ENCODE measurements around the gene ADAMTS13. TPM values are rescaled to one million over a fixed set of nuclear protein-coding genes. Genes with fewer than 3 reads are reported as not detected.

Gene ADAMTS13
- total RNA-seq, 1 donor from 2014 or later, result 1.2 TPM

DNA sequence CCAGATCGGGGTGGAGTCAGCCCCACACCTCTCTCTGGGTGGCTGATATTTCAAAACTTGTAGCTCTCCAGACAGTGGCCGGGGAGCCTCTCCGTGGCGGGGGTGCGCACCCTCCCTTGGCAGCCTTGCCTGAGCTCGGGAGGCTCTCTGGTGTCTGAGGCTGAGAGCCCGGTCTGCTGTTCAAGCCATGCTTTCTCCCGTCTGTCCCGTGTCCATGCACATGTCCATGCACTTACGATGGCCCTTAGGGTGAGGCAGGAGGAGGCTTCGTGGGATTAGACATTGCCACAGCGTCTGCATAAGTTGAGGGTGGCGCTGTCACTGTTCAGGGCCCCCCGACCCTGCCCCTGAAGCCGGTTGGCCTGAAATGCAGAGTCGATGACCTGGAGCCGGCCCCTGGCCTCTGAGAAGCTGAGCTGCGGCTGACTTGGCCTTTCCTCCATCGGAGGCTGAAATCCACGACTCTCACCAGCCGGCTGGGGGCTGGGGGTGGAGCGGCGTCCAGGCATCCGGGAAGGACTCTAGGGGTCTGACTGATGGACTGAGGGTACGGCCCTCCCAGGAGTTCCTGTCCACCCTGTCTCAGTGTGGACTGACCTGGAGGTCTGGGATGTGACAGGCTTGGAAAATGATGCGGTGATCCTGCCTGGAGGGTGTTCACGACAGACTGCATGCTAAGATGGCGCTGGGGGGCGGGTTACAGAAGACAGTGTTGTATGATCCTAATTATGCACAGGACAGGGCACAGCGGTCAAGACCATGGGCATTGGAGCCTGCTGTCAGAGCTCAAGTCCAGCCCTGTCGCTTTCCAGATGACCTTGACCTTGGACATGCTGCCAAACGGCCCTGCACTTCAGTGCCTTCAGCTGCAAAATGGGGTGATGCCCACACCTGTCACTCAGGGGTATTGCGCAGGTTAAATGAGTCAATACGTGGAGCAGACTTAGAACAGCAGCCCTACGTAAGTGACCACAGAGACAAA lies 75.0 kb downstream of the ADAMTS13 start:
- Mint-ChIP-seq H3K36me3 (ENCODE audit: low read depth) (no peaks in the 10 kb centered on the region), H3K4me3 (no peak overlapping the region), H3K27ac (no peak overlapping the region), H3K9me3 (peaks cover 21% of the 10 kb centered on the region), H3K27me3 (ENCODE audit: insufficient read depth) (no peaks in the 10 kb centered on the region), H3K4me1 (ENCODE audit: low read depth) (no peaks in the 10 kb centered on the region)
- no peak for DNase-seq (ENCODE audit: low spot score)
- intact Hi-C loops (cut with micrococcal nuclease), result no loop called here

DNA sequence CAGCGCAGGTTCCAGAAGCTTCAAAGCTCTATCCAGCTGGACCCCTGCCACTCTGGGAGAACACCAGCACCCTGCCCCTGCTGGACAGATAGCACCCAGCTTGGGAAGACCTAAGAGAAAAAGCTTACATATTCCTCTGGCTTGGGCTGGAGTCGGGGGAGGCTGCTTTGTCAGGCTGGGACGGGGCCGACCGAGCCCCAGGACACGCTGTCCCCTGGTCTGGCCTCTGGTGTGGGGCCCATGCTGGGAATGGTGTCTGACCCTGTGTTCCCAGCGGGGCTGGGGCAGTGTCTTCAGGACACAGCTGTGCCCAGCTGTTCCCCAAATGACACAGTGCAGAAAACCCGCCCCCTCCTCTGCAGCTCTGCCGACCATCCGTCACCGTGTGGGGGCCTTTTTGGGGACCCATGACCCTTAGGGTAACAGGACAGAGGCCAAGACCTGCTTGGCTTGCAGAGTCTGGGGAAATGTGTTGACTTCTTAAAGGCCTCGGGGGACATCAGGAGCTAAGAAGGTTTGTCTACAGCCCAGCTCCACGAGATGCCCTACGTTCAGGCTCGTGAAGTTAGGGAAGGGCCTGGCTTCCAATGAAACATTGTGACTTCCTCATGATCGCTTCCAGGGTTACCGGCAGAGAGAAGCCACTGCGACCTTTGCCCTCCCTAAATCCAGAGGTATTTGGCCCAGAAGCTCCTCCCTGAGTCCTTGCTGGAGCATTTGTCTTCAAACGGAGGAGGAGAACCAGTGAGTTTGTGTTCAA lies 77.1 kb downstream of the ADAMTS13 start:
- DNase-seq (ENCODE audit: low spot score), result no peak
- H3K9me3 Mint-ChIP-seq, result peaks cover 30% of the 10 kb centered on the region
- H3K27me3 Mint-ChIP-seq (ENCODE audit: insufficient read depth), result no peaks in the 10 kb centered on the region

DNA sequence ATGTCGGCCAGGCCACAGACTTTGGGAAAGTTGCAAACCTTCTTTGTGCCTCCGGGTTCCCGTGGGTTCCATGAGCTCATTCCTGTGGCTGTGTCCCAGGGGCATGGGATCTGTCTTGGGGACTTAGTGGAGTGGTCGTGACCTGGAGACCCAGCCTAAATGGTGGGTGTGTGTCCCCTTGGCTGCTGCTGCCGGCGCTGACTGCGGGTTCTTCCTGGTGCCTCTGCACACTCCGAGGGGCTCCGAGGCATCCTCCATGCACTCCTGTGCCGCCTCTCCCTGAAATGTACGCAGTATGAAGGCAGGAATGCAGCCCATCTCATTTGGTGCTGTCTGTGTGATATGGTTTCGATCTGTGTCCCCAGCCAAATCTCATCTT lies 77.7 kb downstream of the ADAMTS13 start:
- Mint-ChIP-seq H3K9me3 (peaks cover 30% of the 10 kb centered on the region), H3K4me3 (no peak overlapping the region), H3K27ac (no peak overlapping the region), H3K4me1 (ENCODE audit: low read depth) (no peaks in the 10 kb centered on the region), H3K36me3 (ENCODE audit: low read depth) (no peaks in the 10 kb centered on the region), H3K27me3 (ENCODE audit: insufficient read depth) (no peaks in the 10 kb centered on the region)
- intact Hi-C loops (cut with micrococcal nuclease), result no loop called here
- no peak for DNase-seq (ENCODE audit: low spot score)

More for the DNA sequence above, 77.1 kb downstream of the ADAMTS13 start:
- Mint-ChIP-seq H3K36me3 (ENCODE audit: low read depth) (no peaks in the 10 kb centered on the region), H3K4me1 (ENCODE audit: low read depth) (no peaks in the 10 kb centered on the region), H3K27ac (no peak overlapping the region), H3K4me3 (no peak overlapping the region)
- intact Hi-C loops (cut with micrococcal nuclease), result no loop called here

DNA sequence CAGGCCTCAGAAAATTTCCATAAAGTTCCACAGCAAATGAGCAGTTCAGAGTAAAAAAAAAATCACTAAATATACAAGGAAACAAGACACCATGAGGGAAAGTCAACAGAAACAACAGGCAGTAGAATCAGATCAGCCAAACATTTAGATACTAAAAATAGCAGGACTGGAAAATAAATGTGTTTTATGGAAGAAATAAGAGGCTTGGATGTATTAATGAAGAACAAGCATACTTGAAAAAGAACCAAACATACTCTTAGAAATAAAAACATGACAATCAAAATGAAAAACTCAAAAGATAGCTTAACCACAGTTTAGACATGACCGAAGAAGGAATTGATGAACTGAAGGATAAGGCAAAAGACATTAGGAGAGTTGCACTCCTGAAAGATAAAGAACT lies 79.9 kb downstream of the ADAMTS13 start:
- H3K4me3 Mint-ChIP-seq, result no peak overlapping the region
- no peaks in the 10 kb centered on the region for H3K4me1 Mint-ChIP-seq (ENCODE audit: low read depth)
- H3K27ac Mint-ChIP-seq, result no peak overlapping the region
- intact Hi-C loops (cut with micrococcal nuclease), result no loop called here
- no peaks in the 10 kb centered on the region for H3K27me3 Mint-ChIP-seq (ENCODE audit: insufficient read depth)
- peaks cover 30% of the 10 kb centered on the region for H3K9me3 Mint-ChIP-seq
- DNase-seq (ENCODE audit: low spot score), result no peak
- no peaks in the 10 kb centered on the region for H3K36me3 Mint-ChIP-seq (ENCODE audit: low read depth)

DNA sequence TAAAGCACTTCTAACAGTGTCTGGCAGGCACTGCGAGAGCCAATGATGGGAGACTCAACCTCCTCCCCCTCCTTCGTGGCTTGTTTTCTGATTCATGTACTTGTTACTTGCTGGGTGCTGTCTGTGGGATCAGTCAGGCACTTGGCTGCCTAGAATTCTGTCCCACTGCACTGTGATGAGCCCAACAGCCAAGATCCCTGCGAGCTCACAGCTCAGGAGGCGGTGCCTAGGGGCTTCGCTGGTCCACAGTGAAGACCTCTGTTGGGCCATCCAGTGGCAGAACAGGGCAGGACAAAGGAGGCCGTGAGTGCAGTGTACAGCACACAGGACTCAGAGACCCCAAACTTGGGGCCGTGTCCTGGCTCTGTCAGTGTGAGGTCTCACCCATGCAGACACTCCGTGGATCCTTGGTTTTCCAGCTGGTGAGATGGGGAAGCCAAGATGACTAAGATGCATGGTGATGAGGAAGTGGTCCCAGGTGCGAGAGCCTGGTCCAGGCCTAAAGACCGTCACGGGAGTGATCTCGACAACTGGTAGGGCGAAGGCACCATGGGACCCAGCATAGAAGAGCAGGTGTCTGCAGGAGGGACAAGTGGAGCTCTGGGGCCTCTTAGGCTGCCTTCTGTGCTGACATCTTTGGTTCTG lies 83.1 kb downstream of the ADAMTS13 start:
- Mint-ChIP-seq H3K4me1 (ENCODE audit: low read depth) (peaks cover 6% of the 10 kb centered on the region), H3K36me3 (ENCODE audit: low read depth) (no peaks in the 10 kb centered on the region), H3K27ac (no peak overlapping the region), H3K27me3 (ENCODE audit: insufficient read depth) (no peaks in the 10 kb centered on the region), H3K9me3 (peaks cover 26% of the 10 kb centered on the region), H3K4me3 (no peak overlapping the region)
- intact Hi-C loops (cut with micrococcal nuclease), result no loop called here
- no peak for DNase-seq (ENCODE audit: low spot score)

DNA sequence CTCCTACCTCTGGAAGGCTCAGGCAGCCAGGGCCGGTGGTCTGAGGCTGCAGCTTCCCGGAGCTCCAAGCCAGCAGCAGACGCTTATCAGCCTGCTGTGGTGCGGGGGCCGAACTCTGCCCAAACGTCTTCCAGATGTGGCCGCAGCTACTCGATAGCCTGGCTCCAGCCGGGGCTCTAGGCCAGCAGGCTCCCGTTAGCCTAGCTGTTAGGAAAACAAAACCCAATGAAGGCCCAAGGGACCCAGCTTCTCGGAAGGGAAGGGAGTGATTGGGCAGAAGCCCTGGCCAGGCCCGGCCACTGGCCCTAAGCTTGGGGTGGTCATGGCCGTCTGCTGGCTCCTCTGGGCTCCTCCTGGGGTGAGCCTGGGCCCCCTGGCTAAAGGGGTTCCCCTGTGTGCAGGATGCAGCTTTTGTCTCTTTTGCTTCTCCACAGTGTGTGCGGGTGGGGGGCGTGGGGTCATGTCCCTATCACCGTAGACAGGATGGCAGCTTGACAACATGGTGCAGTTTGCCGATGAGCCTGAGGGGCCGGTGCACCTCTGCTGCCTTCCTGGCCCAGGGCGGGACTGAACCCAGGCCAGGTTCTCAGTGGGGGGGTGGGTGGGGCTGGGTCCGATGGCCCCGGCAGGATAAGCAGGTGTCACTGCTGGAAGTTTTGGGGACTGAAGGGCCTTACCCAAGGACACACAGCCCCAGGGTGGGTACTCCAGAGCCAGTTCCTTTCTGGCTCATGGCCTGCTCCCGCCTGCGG lies 83.9 kb downstream of the ADAMTS13 start:
- Mint-ChIP-seq H3K4me3 (no peak overlapping the region), H3K36me3 (ENCODE audit: low read depth) (no peaks in the 10 kb centered on the region), H3K4me1 (ENCODE audit: low read depth) (peaks cover 6% of the 10 kb centered on the region), H3K27ac (no peak overlapping the region), H3K27me3 (ENCODE audit: insufficient read depth) (no peaks in the 10 kb centered on the region), H3K9me3 (peaks cover 20% of the 10 kb centered on the region)
- no peak for DNase-seq (ENCODE audit: low spot score)
- intact Hi-C loops (cut with micrococcal nuclease), result no loop called here

DNA sequence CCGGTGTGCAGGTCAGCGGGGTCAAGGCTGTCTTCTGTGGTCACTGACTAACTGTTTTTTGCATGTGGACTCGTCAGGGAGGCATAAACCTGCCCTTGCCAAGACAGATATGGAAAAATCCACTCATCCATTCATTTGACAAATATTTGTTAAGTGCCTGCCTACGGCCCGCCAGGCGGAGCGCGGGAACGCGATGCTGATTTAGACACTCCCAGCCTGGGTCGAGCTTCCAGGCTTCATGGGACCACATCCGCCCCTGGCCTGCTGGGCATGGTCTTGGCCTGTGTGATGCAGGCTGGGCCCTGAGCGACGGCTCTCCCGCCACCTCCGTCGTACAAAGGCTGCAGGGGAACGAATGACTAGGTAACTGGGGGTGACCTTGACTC lies 84.5 kb downstream of the ADAMTS13 start:
- intact Hi-C loops (cut with micrococcal nuclease), result no loop called here
- no peaks in the 10 kb centered on the region for H3K27me3 Mint-ChIP-seq (ENCODE audit: insufficient read depth)

DNA sequence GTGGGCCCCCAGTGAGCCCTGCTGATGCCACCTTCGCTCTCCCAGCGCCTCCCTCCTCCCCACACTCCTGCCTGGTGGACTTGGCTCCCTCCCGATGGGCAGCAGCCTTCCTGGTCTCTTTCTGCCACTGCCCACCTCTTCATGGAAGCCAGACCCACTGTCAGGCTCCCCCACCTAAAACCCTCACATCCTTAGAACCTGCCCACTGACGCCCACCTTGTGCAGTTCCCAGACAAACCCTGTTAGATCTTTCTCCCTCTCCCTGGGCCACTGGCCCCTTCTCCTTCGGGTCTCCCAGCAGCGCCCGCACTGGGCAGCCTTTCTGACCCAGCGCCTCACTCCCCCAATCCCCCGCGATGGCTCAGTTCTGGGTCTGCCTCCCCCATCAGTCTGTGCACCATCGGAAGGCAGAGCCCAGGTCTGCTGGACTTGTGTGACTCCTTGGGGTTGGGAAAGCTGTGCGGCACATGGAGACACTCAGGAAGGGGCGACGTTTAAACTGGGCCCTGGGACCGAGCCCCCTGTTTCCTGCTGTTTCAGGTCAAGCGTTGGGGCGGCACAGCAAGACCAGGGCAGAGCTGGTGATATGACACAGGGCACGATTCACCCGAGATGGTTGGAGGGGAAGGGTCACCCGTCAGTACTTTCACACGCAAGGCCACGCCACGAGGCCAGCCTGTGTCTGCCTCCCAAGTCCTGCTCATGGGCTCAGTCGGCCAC lies 85.2 kb downstream of the ADAMTS13 start:
- peaks cover 6% of the 10 kb centered on the region for H3K4me1 Mint-ChIP-seq (ENCODE audit: low read depth)
- H3K4me3 Mint-ChIP-seq, result no peak overlapping the region
- H3K36me3 Mint-ChIP-seq (ENCODE audit: low read depth), result no peaks in the 10 kb centered on the region
- H3K9me3 Mint-ChIP-seq, result peaks cover 7% of the 10 kb centered on the region
- H3K27ac Mint-ChIP-seq, result no peak overlapping the region
- no peak for DNase-seq (ENCODE audit: low spot score)
- H3K27me3 Mint-ChIP-seq (ENCODE audit: insufficient read depth), result no peaks in the 10 kb centered on the region
- intact Hi-C loops (cut with micrococcal nuclease), result no loop called here

More for the DNA sequence above, 84.5 kb downstream of the ADAMTS13 start:
- Mint-ChIP-seq H3K36me3 (ENCODE audit: low read depth) (no peaks in the 10 kb centered on the region), H3K9me3 (peaks cover 15% of the 10 kb centered on the region), H3K4me1 (ENCODE audit: low read depth) (peaks cover 6% of the 10 kb centered on the region), H3K4me3 (no peak overlapping the region), H3K27ac (no peak overlapping the region)
- DNase-seq (ENCODE audit: low spot score), result no peak

DNA sequence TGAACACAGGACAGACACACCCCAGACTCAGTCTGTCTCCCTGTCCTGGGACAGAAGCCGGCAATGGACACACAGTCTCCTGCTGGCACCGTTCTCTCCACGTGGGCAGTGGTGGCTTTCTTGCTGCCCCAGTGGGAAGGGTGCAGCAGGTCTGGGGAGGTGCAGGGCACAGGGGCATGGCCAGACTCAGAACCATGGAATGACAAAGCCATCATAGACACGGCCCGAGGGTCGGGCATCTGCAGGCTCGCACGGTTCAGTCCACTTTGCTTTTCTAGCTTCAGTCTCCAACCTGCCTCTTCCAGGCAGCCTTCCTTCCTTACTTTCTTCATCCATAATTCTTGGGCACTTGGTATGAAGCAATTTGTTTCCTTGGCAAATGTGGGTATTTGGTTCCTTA lies 85.9 kb downstream of the ADAMTS13 start:
- peaks cover 3% of the 10 kb centered on the region for H3K9me3 Mint-ChIP-seq
- H3K4me3 Mint-ChIP-seq, result no peak overlapping the region
- H3K27ac Mint-ChIP-seq, result no peak overlapping the region
- H3K4me1 Mint-ChIP-seq (ENCODE audit: low read depth), result peaks cover 6% of the 10 kb centered on the region
- H3K27me3 Mint-ChIP-seq (ENCODE audit: insufficient read depth), result no peaks in the 10 kb centered on the region
- no peaks in the 10 kb centered on the region for H3K36me3 Mint-ChIP-seq (ENCODE audit: low read depth)
- intact Hi-C loops (cut with micrococcal nuclease), result no loop called here
- no peak for DNase-seq (ENCODE audit: low spot score)

Other genes starting within 250 kb of the ADAMTS13 start
- not detected in 2 replicates for gene OBP2B, start 213.1 kb upstream of the ADAMTS13 start, total RNA-seq
- gene ABO, start 147.2 kb upstream of the ADAMTS13 start, total RNA-seq, result 0.34 and 0.60 TPM in 2 replicates
- gene SURF6, start 86.2 kb upstream of the ADAMTS13 start, total RNA-seq, result 29.0 and 29.8 TPM in 2 replicates
- 37.9 and 40.5 TPM in 2 replicates for gene MED22, start 74.2 kb upstream of the ADAMTS13 start, total RNA-seq
- 2,401 and 2,463 TPM in 2 replicates for gene RPL7A, start 74.1 kb upstream of the ADAMTS13 start, total RNA-seq
- gene SURF1, start 65.9 kb upstream of the ADAMTS13 start, total RNA-seq, result 36.3 and 37.7 TPM in 2 replicates
- gene SURF2, start 65.8 kb upstream of the ADAMTS13 start, total RNA-seq, result 28.6 and 30.9 TPM in 2 replicates
- gene SURF4, start 46.3 kb upstream of the ADAMTS13 start, total RNA-seq, result 236 and 242 TPM in 2 replicates
- gene STKLD1, start 46.0 kb upstream of the ADAMTS13 start, total RNA-seq, result 0.64 and 1.5 TPM in 2 replicates
- 42.5 and 43.8 TPM in 2 replicates for gene REXO4, start 4.4 kb upstream of the ADAMTS13 start, total RNA-seq
- 1.0 and 1.1 TPM in 2 replicates for gene CACFD1, start 37.6 kb downstream of the ADAMTS13 start, total RNA-seq
- gene SLC2A6, start 56.7 kb downstream of the ADAMTS13 start, total RNA-seq, result 4.1 and 4.6 TPM in 2 replicates
- gene MYMK, start 102.6 kb downstream of the ADAMTS13 start, total RNA-seq, result not detected in 2 replicates
- gene ADAMTSL2, start 112.3 kb downstream of the ADAMTS13 start, total RNA-seq, result not detected in 2 replicates
- gene FAM163B, start 187.0 kb downstream of the ADAMTS13 start, total RNA-seq, result not detected in 2 replicates
- gene DBH, start 214.0 kb downstream of the ADAMTS13 start, total RNA-seq, result not detected in 2 replicates